ENCODE measurements around the gene COL26A1.
"Not testable (repeated sequence)": the region's sequence is repeated elsewhere in the genome, so short reads cannot be mapped to it uniquely, and the experiment has no call there.

The COL26A1 gene

DNA sequence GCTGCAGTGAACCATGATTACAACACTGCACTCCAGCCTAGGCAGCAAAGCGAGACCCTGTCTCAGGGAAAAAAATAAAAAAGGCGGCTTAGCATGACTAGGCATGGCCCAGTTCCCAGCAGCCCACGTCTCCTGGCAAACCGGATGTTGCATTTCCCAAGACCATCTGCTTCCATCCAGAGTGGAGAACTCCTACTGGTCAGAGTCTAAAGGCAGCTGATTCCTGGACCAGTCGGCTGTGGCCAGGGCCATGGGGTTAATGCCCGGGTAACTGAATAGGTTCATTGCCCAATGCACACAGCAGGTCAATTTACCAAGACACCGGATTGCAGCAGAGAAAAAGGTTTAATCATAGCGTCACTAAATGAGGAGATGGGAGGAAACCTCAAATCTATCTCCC is 133.3 kb downstream of the COL26A1 start:
- no peak for DNase-seq (ENCODE audit: low spot score)

- no peak for DNase-seq (ENCODE audit: low spot score)
These were observed 138.7 kb downstream of the COL26A1 start for GRCh38 chr7:101501351-101501750.

- no peak for DNase-seq (ENCODE audit: low spot score)
These were observed 139.9 kb downstream of the COL26A1 start for GRCh38 chr7:101502466-101503098.

DNA sequence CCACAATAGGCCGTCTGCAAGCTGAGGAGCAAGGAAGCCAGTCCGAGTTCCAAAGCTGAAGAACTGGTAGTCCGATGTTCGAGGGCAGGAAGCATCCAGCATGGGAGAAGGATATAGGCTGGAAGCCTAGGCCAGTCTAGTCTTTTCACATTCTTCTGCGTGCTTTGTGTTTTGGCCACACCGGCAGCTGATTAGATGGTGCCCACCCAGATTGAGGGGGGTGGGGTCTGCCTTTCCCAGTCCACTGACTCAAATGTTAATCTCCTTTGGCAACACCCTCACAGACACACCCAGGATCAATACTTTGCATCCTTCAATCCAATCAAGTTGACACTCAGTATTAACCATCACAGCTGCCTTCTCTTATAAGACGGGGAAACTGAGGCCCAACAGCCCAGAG is 142.8 kb downstream of the COL26A1 start:
- not testable (repeated sequence) for DNase-seq (ENCODE audit: low spot score)

DNA sequence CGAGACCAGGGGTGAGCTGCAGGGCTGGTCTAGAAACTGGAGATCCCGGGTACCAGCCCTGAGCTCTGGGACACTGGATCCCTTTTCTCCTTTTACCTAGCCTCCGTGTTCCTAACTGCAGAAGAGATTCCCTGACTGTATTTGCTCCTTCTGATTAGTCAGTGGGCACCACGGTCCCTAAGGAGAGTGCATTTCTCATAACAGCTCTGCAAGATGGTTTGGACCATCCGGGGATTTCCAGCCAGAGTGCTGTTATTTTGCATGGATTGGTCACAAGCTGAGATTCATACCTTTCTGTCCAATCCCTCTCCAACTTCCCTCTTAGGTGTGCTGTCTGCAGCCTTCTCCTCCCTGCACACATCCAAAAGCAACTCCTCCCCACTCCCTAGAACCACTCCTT is 143.9 kb downstream of the COL26A1 start:
- DNase-seq (ENCODE audit: low spot score), result no peak

DNA sequence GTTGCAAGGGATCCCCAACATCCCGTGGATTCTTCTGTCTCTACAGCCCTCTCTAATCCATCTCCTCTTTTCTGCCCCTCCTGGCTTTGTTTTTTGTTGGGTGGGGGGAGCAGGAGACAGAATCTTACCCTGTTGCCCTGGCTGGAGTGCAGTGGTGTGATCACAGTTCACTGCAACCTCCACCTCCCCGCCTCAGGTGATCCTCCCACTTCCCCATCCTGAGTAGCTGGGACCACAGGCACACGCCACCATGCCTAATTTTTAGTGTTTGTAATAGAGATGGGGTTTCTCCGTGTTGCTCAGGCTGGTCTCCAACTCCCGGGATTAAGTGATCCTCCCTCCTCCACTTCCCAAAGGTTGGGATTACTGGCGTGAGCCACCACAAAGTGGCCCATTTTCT is 144.7 kb downstream of the COL26A1 start:
- no peak for DNase-seq (ENCODE audit: low spot score)

DNA sequence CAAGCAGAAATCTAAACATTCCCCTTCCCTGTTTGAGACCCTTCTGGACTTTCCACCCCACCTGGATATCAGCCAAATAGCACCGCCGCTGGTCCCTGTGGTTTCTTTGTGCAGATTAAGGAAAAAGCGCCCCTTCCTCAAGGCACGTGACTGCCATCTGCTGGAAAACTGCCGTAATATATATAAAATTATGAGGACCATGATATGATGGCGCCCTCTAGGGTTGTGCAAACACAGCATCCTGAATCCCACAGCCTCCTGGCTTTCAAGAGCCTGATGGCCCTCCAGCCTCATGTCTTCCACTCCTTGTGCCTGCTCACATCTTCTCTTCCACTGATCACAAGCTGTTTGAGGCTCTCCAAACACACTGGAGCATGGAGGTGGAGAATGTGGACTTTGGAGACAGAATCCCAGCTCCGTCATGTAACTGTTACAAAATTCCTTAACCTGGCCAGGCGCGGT is 145.1 kb downstream of the COL26A1 start:
- DNase-seq (ENCODE audit: low spot score), result peak; percentile 89

- no peak for DNase-seq (ENCODE audit: low spot score)
These were observed 147.6 kb downstream of the COL26A1 start for GRCh38 chr7:101510297-101510696.

- no peak for DNase-seq (ENCODE audit: low spot score)
These were observed 149.3 kb downstream of the COL26A1 start for GRCh38 chr7:101511965-101512364.

DNA sequence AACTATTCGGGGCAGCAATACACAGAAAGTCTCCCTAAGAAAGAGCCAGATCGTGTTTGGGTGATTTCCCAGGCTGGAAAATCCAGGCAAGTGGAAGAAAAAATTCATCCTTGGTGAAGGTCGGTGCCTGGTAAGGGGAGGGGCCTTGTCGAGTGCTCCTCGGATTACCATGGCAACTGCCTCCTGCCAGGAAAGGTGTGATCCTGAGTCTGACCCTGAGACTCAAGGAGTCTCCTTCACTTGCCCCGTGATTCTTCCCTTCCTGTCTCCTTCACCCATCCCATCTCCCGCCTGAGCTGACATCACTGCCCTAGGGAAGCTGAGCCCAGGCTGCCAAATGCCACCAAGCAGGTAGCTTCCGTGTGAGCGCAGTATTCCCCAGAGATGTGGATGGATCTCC is 154.2 kb downstream of the COL26A1 start:
- no peak for DNase-seq (ENCODE audit: low spot score)

GRCh38 chr7:101517304-101517703 is 154.6 kb downstream of the COL26A1 start:
- DNase-seq (ENCODE audit: low spot score), result no peak

GRCh38 chr7:101518336-101518735 is 155.7 kb downstream of the COL26A1 start:
- no peak for DNase-seq (ENCODE audit: low spot score)

GRCh38 chr7:101519324-101520023 is 156.8 kb downstream of the COL26A1 start:
- DNase-seq (ENCODE audit: low spot score), result no peak

- no peak for DNase-seq (ENCODE audit: low spot score)
These were observed 158.8 kb downstream of the COL26A1 start for GRCh38 chr7:101521430-101521925.

DNA sequence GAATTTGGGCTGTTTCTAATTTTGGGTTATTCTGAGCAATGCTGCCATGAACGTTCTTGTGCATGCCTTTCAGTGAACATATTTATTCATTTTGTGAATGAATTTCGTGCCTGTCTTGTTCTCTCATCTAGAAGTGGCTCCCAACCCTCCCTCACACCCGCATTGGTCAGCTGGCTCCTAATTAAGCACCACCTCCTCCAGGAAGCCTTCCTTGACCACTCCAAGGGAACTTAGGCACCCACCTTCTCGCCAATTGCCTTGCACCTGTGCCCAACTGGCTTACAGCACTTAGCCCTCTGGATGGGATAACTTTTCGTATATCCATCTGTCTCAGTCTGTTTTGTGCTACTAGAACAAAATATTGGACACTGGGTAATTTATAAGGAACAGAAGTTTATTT is 159.3 kb downstream of the COL26A1 start:
- no peak for DNase-seq (ENCODE audit: low spot score)

DNA sequence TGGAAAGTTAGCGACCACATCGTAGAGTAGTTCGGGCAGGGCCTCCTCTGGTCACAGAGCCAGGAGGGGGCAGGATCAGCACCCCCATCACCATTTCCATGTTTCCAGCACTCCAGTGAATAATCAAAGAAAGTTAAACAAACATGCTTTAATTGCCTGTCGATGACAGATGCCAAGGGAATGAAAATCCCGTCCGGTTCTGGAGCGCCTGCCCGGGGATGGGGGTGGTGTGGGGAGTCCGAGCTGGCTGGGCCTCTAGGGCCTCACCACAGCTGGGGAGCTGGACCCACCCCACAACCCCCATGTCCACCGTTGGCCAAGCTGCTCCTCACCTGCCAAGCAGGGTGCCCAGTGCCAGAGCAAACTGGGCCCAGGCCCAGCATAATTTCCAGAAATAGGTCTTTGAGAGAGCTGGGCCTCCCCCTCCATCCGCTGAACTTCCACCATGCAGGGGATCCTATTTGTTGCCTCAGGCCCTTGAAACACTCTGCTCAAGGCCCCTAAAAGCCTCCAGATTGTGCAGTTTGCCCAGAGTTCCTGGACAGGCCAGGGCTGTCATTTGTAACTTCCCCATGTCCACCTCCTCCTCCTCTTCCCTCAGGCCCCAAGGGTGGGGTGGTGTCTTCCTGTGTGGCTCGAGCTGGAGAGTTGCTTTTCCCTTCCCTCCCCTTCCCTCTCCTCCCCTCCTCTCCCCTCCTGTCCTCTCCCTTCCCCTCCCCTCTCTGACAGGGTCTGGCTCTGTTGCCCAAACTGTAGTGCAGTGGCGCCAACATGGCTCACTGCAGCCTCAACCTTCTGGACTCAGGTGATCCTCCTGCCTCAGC is 165.4 kb downstream of the COL26A1 start:
- no peak for DNase-seq (ENCODE audit: low spot score)

- no peak for DNase-seq (ENCODE audit: low spot score)
These were observed 166.9 kb downstream of the COL26A1 start for GRCh38 chr7:101529560-101529959.

DNA sequence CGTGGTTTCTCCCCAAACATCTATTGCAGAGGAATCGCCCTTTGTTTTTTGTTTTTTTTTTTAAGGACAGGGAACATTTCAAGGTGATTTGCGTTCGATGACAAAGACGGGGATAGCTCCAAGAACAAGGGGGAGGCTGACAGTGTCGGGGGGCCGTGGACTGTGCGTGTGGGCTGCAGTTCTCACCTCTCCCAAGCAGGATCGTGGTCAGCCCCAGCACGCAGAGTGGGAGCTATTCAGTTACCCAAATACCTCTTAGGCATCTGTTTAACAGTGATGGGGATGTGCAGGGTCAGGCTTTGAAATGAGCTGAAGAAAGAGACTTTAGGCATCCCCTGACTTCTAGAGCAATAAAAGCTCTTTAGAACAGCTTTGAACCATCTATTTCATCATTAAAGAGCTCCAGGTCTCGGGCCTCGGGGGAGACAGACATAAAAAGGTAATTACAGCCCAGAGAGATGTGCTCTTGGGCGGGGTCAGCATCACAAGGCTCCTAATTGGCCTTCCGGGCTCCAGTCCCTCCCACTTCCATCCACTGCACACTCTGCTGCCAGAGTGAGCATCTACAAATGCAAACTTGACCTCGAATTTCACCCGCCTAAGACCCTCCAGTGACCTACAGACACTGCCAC is 169.2 kb downstream of the COL26A1 start:
- peak; percentile 53 for DNase-seq (ENCODE audit: low spot score)

DNA sequence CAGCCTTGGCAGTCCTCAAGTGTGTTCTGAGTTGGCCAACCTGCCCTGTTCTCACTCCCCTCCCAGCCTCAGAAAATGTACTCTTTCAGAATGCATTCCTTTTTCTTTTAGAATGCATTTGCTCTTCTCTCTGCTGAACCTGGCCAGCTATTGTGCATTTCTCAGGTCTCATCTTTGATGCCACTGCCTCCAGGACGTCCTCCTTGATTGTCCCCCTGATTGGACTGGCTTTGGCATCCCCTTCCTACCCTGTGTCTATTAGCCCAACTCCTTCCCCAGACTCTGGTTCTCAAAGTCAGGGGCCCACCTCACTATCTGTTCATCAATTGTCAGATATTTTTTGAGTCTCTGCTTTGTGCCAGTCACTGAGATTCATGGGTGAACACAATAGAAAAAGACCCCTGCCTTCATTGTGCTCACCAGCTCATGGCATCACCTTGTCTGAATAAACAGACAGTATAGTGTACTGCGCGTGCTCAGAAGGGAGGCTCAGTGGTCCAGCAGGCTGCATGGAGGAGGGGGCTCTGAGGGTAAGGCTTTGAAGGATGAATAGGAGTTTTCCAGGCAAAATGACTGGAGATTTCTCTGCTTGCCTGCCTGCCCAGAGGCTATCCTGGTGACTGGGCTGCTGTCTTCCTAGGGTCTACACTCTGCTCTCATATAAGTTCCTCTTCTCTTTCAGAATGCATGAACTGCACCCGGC is 169.9 kb downstream of the COL26A1 start:
- no peak for DNase-seq (ENCODE audit: low spot score)

GRCh38 chr7:101533103-101533465 is 170.4 kb downstream of the COL26A1 start:
- no peak for DNase-seq (ENCODE audit: low spot score)

DNA sequence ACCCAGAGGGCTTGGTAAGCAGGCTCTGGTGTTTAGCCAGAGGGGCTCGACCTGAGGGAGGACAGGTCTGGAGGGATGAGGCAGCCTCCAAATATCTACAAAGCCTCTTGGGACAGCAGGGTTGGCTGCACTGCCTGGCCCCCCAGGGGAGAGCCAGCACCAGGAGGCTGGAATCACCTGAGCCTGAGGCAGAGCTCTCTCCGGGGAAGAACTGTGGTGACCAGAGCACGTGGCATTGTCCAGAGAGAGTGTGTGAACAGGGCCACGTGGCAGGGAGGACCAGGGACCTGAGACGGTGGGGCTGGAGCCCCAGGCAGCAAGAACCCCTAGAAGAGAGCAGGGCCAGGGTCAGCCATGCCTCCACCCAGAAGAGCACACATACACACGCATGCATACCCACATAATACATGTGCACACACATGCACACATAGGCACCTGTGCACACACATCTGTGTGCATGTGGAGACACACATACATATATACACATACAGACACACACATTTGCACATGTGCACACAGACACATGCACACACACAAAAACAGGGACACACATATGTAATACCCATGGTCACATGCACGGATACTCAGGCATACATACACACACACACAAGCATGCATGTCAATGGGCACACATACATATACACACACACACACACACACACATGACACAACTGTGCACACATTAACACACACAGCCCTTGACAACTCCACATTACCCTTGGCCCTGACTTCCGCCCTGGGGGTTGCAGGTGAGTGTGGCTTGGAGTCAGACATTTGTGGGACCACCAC is 171.5 kb downstream of the COL26A1 start:
- no peak for DNase-seq (ENCODE audit: low spot score)

All from NAMALWA (cell line).